HG02678 (cell line): ENCODE measurements around the gene EXOC6.

Experiments
- ATAC-seq: cut with Tn5 transposase; IDR thresholded peaks from one replicate; pipeline ENCODE4 v1.9.1; 2021; ENCODE audit warnings: mild to moderate bottlenecking, moderate library complexity; ENCODE audit not compliant: unreplicated experiment

EXOC6 gene

GRCh38 chr10:92997620-92998019, 149.3 kb downstream of the EXOC6 start:
- no peak for ATAC-seq

- ATAC-seq, result no peak
These were observed 150.9 kb downstream of the EXOC6 start for GRCh38 chr10:92999191-92999590.

GRCh38 chr10:93006435-93007039, 158.2 kb downstream of the EXOC6 start:
- no peak for ATAC-seq

GRCh38 chr10:93015722-93016121, 167.4 kb downstream of the EXOC6 start:
- no peak for ATAC-seq

GRCh38 chr10:93023013-93023650, 174.8 kb downstream of the EXOC6 start:
- ATAC-seq, result no peak

GRCh38 chr10:93026072-93026471, 177.8 kb downstream of the EXOC6 start:
- ATAC-seq, result no peak

- ATAC-seq, result no peak
These were observed 179.2 kb downstream of the EXOC6 start for GRCh38 chr10:93027508-93027907.

- ATAC-seq, result no peak
These were observed 180.6 kb downstream of the EXOC6 start for GRCh38 chr10:93028883-93029282.

GRCh38 chr10:93030409-93030808, 182.1 kb downstream of the EXOC6 start:
- ATAC-seq, result no peak

- no peak for ATAC-seq
These were observed 183.9 kb downstream of the EXOC6 start for GRCh38 chr10:93032105-93032808.

GRCh38 chr10:93032809-93033137, 184.5 kb downstream of the EXOC6 start:
- ATAC-seq, result no peak

- no peak for ATAC-seq
These were observed 186.1 kb downstream of the EXOC6 start for GRCh38 chr10:93034426-93034825.

GRCh38 chr10:93039110-93039509, 190.8 kb downstream of the EXOC6 start:
- ATAC-seq, result no peak

- ATAC-seq, result no peak
These were observed 191.4 kb downstream of the EXOC6 start for GRCh38 chr10:93039721-93040120.

- ATAC-seq, result no peak
These were observed 206.2 kb downstream of the EXOC6 start for GRCh38 chr10:93054486-93054885.

GRCh38 chr10:93058139-93058538, 209.8 kb downstream of the EXOC6 start:
- ATAC-seq, result no peak

- no peak for ATAC-seq
These were observed 211.9 kb downstream of the EXOC6 start, which contains the start of gene CYP26C1 for GRCh38 chr10:93059975-93060886. CYP26C1 (plus strand) TSS chr10:93060798; CDS start chr10:93061264, 466 bp downstream.

- no peak for ATAC-seq
These were observed 212.7 kb downstream of the EXOC6 start for GRCh38 chr10:93060887-93061593.

GRCh38 chr10:93061594-93062513, 213.5 kb downstream of the EXOC6 start:
- ATAC-seq, result no peak
